HUDEP-2 (cell line): ENCODE results near the gene DMRTC1B.
"Not testable (repeated sequence)": the region's sequence is repeated elsewhere in the genome, so short reads cannot be mapped to it uniquely, and the experiment has no call there.

Experiments used
- DNase-seq, 76 experiments: peaks; one replicate each; lab custom pipeline; 2025; ENCODE audit not compliant: unreplicated experiment in 76 of 76; lab: John Stamatoyannopoulos, UW

DMRTC1B gene

GRCh38 chrX:72776653-72777466 is at the start of gene DMRTC1B:
TSS of gene DMRTC1B (plus strand) at chrX:72776890. CDS start at chrX:72845136, 68,246 bp downstream.
- not testable (repeated sequence) for DNase-seq

GRCh38 chrX:72727846-72728245 is 48.8 kb upstream of the DMRTC1B start:
- no peak for DNase-seq

GRCh38 chrX:72733636-72734035 is 43.1 kb upstream of the DMRTC1B start:
- not testable (repeated sequence) for DNase-seq

GRCh38 chrX:72735561-72735960 is 41.1 kb upstream of the DMRTC1B start:
- DNase-seq = no peak

GRCh38 chrX:72745546-72745945 is 31.1 kb upstream of the DMRTC1B start:
- not testable (repeated sequence) for DNase-seq

GRCh38 chrX:72748545-72748944 is 28.1 kb upstream of the DMRTC1B start:
- not testable (repeated sequence) for DNase-seq

GRCh38 chrX:72760454-72760853 is 16.2 kb upstream of the DMRTC1B start:
- not testable (repeated sequence) for DNase-seq

GRCh38 chrX:72777467-72777790 is 739 bp downstream of the DMRTC1B start:
- DNase-seq = not testable (repeated sequence)

- DNase-seq = not testable (repeated sequence)
Measured at GRCh38 chrX:72778146-72778545, 1.5 kb downstream of the DMRTC1B start.

- DNase-seq = not testable (repeated sequence)
Measured at GRCh38 chrX:72782560-72782959, 5.9 kb downstream of the DMRTC1B start, which contains the start of gene FAM236B. TSS of gene FAM236B (minus strand) at chrX:72782660. CDS start at chrX:72782560, 100 bp downstream.

- DNase-seq = not testable (repeated sequence)
Measured at GRCh38 chrX:72783365-72783936, 6.8 kb downstream of the DMRTC1B start.

GRCh38 chrX:72783964-72784363 is 7.3 kb downstream of the DMRTC1B start:
- not testable (repeated sequence) for DNase-seq

- DNase-seq = not testable (repeated sequence)
Measured at GRCh38 chrX:72788142-72788541, 11.5 kb downstream of the DMRTC1B start.

GRCh38 chrX:72790390-72790789 is 13.7 kb downstream of the DMRTC1B start:
- not testable (repeated sequence) for DNase-seq

- not testable (repeated sequence) for DNase-seq
Measured at GRCh38 chrX:72808110-72808509, 31.4 kb downstream of the DMRTC1B start, which contains the start of gene FAM236D. TSS of gene FAM236D (minus strand) at chrX:72808210. CDS start at chrX:72808110, 100 bp downstream.

GRCh38 chrX:72830701-72831100 is 54.0 kb downstream of the DMRTC1B start:
- not testable (repeated sequence) for DNase-seq

- DNase-seq = not testable (repeated sequence)
Measured at GRCh38 chrX:72837532-72837931, 60.8 kb downstream of the DMRTC1B start.

- DNase-seq = not testable (repeated sequence)
Measured at GRCh38 chrX:72882898-72883297, 106.2 kb downstream of the DMRTC1B start.

- not testable (repeated sequence) for DNase-seq
Measured at GRCh38 chrX:72889740-72890139, 113.0 kb downstream of the DMRTC1B start.
